ENCODE data around the gene CSAG1.

- TF ChIP-seq, protein P1, sequence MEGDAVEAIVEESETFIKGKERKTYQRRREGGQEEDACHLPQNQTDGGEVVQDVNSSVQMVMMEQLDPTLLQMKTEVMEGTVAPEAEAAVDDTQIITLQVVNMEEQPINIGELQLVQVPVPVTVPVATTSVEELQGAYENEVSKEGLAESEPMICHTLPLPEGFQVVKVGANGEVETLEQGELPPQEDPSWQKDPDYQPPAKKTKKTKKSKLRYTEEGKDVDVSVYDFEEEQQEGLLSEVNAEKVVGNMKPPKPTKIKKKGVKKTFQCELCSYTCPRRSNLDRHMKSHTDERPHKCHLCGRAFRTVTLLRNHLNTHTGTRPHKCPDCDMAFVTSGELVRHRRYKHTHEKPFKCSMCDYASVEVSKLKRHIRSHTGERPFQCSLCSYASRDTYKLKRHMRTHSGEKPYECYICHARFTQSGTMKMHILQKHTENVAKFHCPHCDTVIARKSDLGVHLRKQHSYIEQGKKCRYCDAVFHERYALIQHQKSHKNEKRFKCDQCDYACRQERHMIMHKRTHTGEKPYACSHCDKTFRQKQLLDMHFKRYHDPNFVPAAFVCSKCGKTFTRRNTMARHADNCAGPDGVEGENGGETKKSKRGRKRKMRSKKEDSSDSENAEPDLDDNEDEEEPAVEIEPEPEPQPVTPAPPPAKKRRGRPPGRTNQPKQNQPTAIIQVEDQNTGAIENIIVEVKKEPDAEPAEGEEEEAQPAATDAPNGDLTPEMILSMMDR (IDR thresholded peaks at IDR 0.05) = no peak
- TF ChIP-seq, protein P2, sequence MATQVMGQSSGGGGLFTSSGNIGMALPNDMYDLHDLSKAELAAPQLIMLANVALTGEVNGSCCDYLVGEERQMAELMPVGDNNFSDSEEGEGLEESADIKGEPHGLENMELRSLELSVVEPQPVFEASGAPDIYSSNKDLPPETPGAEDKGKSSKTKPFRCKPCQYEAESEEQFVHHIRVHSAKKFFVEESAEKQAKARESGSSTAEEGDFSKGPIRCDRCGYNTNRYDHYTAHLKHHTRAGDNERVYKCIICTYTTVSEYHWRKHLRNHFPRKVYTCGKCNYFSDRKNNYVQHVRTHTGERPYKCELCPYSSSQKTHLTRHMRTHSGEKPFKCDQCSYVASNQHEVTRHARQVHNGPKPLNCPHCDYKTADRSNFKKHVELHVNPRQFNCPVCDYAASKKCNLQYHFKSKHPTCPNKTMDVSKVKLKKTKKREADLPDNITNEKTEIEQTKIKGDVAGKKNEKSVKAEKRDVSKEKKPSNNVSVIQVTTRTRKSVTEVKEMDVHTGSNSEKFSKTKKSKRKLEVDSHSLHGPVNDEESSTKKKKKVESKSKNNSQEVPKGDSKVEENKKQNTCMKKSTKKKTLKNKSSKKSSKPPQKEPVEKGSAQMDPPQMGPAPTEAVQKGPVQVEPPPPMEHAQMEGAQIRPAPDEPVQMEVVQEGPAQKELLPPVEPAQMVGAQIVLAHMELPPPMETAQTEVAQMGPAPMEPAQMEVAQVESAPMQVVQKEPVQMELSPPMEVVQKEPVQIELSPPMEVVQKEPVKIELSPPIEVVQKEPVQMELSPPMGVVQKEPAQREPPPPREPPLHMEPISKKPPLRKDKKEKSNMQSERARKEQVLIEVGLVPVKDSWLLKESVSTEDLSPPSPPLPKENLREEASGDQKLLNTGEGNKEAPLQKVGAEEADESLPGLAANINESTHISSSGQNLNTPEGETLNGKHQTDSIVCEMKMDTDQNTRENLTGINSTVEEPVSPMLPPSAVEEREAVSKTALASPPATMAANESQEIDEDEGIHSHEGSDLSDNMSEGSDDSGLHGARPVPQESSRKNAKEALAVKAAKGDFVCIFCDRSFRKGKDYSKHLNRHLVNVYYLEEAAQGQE (IDR thresholded peaks at IDR 0.05; ENCODE audit: insufficient read depth in 1 of 2, low read depth in 2 of 2, low read length in 1 of 2) = no peak
- no peak for TF ChIP-seq POLR2AphosphoS5 (IDR thresholded peaks at IDR 0.05; ENCODE audit: low read depth, low read length)
Observed at GRCh38 chrX:152725409-152725808, 8.1 kb downstream of the CSAG1 start.

Measured in Panc1 (cell line).